Tibial nerve (tissue), 4 donors: Measurements from ENCODE around the gene NELL2. TPM values are rescaled to one million over a fixed set of nuclear protein-coding genes. Genes with fewer than 3 reads are reported as not detected.

ENCODE experiments used
- DNase-seq, 2 donors: peaks; one replicate each; pipeline ENCODE4 v3.0.0-alpha.2; 2019; ENCODE audit warnings: low spot score in 2 of 2
- H3K27ac ChIP-seq, 4 donors: fragments of 200-600 bp; sonication (generic) in 3 of 4; one replicate each; pipeline ENCODE4 v1.5.1; 2017 to 2019; ENCODE audit warnings: mild to moderate bottlenecking in 1 of 4
- H3K27me3 ChIP-seq, 2 donors: fragments of 200-600 bp; sonication (generic) in 1 of 2; one replicate each; pipeline versions ENCODE4 v1.5.1 to v1.6.0; 2017 to 2019
- H3K36me3 ChIP-seq, 3 donors: fragments of 200-600 bp; sonication (generic); one replicate each; pipeline ENCODE4 v1.5.1; 2018 to 2019
- H3K4me1 ChIP-seq, 4 donors: fragments of 200-600 bp; sonication (generic) in 3 of 4; one replicate each; pipeline ENCODE4 v1.5.1; 2017 to 2019
- H3K4me3 ChIP-seq, 4 donors: fragments of 200-600 bp; sonication (generic) in 3 of 4; one replicate each; pipeline ENCODE4 v1.5.1; 2017 to 2019; ENCODE audit warnings: mild to moderate bottlenecking in 1 of 4, moderate library complexity in 1 of 4
- H3K9me3 ChIP-seq, 4 donors: fragments of 200-600 bp; sonication (generic) in 3 of 4; one replicate each; pipeline ENCODE4 v1.5.1; 2017 to 2019
- CTCF ChIP-seq, 5 experiments: fragments of 200-600 bp in 3 of 5; fragments of 450-650 bp in 2 of 5; sonication (generic) in 3 of 5; IDR thresholded peaks; one replicate each; pipeline ENCODE4 v1.5.1; 2016 to 2019; ENCODE audit warnings: antibody characterized with exemption in 5 of 5, mild to moderate bottlenecking in 3 of 5, moderate library complexity in 2 of 5
- EP300 ChIP-seq, 2 donors: sonication (generic); formaldehyde crosslinking; IDR thresholded peaks; one replicate each; pipeline ENCODE4 v1.6.1; 2017; ENCODE audit warnings: antibody characterized with exemption in 2 of 2, mild to moderate bottlenecking in 1 of 2
- POLR2A ChIP-seq, 2 donors: fragments of 450-650 bp; IDR thresholded peaks; one replicate each; pipeline ENCODE4 v1.6.1; 2017; ENCODE audit warnings: antibody characterized with exemption in 2 of 2, mild to moderate bottlenecking in 2 of 2, moderate library complexity in 2 of 2
- WGBS, 2 donors: methylation state at CpG; one replicate each; pipeline ENCODE4 v1.1.5; 2018; 5-methylcytosine and 5-hydroxymethylcytosine counted together
- total RNA-seq, 4 donors: library from RNA; depleted of rRNA; stranded (reverse); fragments of >200 nt; gene quantifications; one replicate each; pipeline ENCODE4 v1.1.0, GENCODE V29; 2016

The NELL2 gene
- total RNA-seq, 4 donors from 2014 or later = 0.22 to 0.90 (median 0.63) TPM; not detected in 1

DNA sequence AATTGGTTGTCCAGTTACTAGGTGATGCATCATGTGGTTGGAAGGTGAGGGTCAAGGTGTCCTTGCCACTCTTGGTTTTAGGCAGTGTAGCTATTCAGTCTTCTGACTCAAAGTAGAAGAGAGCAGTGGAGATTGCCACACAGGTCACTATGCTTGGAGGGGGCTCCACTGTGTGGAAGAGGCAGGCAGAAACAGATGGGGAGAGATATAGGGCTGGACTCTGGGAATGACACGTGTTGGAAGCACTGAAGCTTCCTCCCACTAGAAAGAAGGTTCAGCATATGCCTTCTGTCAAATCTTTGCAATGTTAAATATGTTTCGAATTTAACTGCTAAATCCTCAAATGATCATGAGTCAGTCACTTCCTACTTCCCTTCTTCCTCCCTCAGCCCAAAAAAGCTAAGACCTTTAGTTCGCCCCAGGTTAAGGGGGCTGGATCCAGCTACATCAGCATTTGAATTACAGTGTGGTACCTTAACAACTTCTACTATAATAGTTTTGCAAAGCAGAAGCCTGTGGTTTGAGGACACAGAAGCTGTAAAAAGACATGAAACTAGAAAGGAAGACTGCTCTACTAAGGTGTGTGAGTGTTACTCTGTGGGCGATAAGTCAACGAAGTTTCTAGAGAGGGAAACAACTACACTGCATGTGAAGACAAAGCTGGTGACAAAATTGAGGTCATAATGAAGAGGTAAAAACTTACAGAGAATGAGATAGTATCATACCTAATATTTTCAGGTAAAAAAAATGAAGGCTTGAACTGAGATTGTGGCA, 228.0 kb downstream of the NELL2 start:
- Histone ChIP-seq H3K27ac (no peak overlapping the region), H3K9me3 (no peaks in the 10 kb centered on the region), H3K27me3 (no peaks in the 10 kb centered on the region), H3K36me3 (no peaks in the 10 kb centered on the region), H3K4me1 (no peaks in the 10 kb centered on the region), H3K4me3 (no peak overlapping the region)
- 72 to 79% methylated on average over 5 of the region's 5 CpGs for WGBS, 2 donors
- TF ChIP-seq EP300 (IDR thresholded peaks at IDR 0.05) (no peak), CTCF (IDR thresholded peaks at IDR 0.05) (no peak), POLR2A (IDR thresholded peaks at IDR 0.05) (no peak)
- DNase-seq = no peak

GRCh38 chr12:44640427-44641190, 235.5 kb downstream of the NELL2 start:
- H3K27ac ChIP-seq = no peak overlapping the region
- H3K27me3 ChIP-seq = no peaks in the 10 kb centered on the region
- TF ChIP-seq CTCF (IDR thresholded peaks at IDR 0.05) = no peak
- no peak for TF ChIP-seq POLR2A (IDR thresholded peaks at IDR 0.05)
- TF ChIP-seq EP300 (IDR thresholded peaks at IDR 0.05) = no peak
- no peaks in the 10 kb centered on the region for H3K36me3 ChIP-seq
- 44 to 61% methylated on average over 2 of the region's 2 CpGs for WGBS, 2 donors
- H3K4me1 ChIP-seq = no peaks in the 10 kb centered on the region
- no peaks in the 10 kb centered on the region for H3K9me3 ChIP-seq
- DNase-seq = no peak
- no peak overlapping the region for H3K4me3 ChIP-seq

- no peak overlapping the region for H3K4me3 ChIP-seq
- no peaks in the 10 kb centered on the region for H3K9me3 ChIP-seq
- no peak overlapping the region for H3K27ac ChIP-seq
- TF ChIP-seq POLR2A (IDR thresholded peaks at IDR 0.05) (no peak), EP300 (IDR thresholded peaks at IDR 0.05) (no peak), CTCF (IDR thresholded peaks at IDR 0.05) (no peak)
- H3K27me3 ChIP-seq = no peaks in the 10 kb centered on the region
- no peak for DNase-seq
- H3K36me3 ChIP-seq = no peaks in the 10 kb centered on the region
- H3K4me1 ChIP-seq = no peaks in the 10 kb centered on the region
- 68 to 78% methylated on average over 4 of the region's 4 CpGs for WGBS, 2 donors
These were observed 238.2 kb downstream of the NELL2 start for GRCh38 chr12:44637875-44638274.

- no peaks in the 10 kb centered on the region for H3K9me3 ChIP-seq
- TF ChIP-seq CTCF (IDR thresholded peaks at IDR 0.05) (no peak), POLR2A (IDR thresholded peaks at IDR 0.05) (no peak), EP300 (IDR thresholded peaks at IDR 0.05) (no peak)
- no peaks in the 10 kb centered on the region for H3K36me3 ChIP-seq
- DNase-seq = no peak
- WGBS, 2 donors = 67 to 70% methylated on average over 1 of the region's 1 CpG
- no peak overlapping the region for H3K4me3 ChIP-seq
- H3K27ac ChIP-seq = no peak overlapping the region
- H3K4me1 ChIP-seq = no peaks in the 10 kb centered on the region
- H3K27me3 ChIP-seq = no peaks in the 10 kb centered on the region
These were observed 247.9 kb downstream of the NELL2 start for GRCh38 chr12:44628180-44628579.
